Measurements from ENCODE around the gene CPTP. TPM values are rescaled to one million over a fixed set of nuclear protein-coding genes. Genes with fewer than 3 reads are reported as not detected.

Gene CPTP
- total RNA-seq, 2 experiments from 2014 or later, result 5.6 to 5.7 TPM

DNA sequence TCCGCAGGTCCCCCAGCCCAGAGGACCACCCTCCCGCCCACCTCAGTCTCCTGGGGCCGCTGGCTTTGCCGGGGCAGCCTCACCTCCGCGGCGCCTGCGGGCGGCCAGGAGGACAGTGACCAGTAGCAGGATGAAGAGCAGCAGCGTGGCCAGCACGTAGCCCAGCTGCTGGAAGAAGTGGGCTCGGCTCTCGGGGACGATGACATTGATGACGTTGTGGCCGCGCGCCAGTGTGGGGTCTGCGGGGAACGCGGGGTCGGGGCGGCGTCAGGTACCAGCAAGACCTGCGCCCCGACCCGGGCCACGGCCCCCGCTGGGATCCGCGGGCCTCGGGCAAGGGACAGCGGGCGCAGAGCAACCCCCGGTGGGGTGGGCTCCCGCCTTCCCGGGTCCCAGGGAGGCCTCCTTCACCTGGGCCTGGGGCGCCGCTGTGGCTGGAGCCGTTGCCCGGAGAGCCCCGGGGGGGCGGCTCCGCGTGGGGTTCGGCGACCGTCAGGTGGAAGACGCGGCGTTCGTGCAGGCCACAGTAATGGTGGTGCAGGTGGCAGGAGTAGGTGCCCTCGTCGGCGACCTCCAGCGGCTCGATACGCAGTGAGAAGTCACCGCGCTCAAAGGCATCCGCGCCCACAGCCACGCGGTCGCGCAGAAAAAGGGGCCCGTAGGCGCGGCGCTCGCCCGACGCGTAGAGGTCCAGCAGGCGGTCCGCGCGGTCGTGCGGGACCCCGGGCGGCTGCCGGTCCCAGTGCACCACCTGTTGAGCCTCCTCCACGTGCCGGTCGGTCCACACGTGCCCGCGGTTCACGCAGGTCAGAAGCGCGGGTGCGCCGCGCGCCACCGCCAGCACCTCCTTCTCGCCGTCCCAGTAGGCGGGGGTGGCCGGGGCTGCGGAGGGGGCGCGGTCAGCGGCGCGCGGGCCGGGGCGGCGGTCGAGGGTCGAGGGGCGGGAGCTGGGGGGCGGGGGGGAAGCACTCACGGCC lies 30.0 kb downstream of the CPTP start:
- Mint-ChIP-seq H3K36me3 (ENCODE audit: low read depth) (no peaks in the 10 kb centered on the region), H3K4me3 (no peak overlapping the region), H3K27ac (no peak overlapping the region), H3K9me3 (no peaks in the 10 kb centered on the region), H3K4me1 (ENCODE audit: low read depth) (peaks cover 19% of the 10 kb centered on the region), H3K27me3 (ENCODE audit: low read depth) (peaks cover 12% of the 10 kb centered on the region)
- CTCF ChIA-PET, result interaction anchor here (1.5 kb wide), 1 partner anchor 17 kb away, joined by 6 read pairs; no protein-coding TSS in a partner anchor
- no peak for DNase-seq
- intact Hi-C loops (cut with micrococcal nuclease), result no loop called here

DNA sequence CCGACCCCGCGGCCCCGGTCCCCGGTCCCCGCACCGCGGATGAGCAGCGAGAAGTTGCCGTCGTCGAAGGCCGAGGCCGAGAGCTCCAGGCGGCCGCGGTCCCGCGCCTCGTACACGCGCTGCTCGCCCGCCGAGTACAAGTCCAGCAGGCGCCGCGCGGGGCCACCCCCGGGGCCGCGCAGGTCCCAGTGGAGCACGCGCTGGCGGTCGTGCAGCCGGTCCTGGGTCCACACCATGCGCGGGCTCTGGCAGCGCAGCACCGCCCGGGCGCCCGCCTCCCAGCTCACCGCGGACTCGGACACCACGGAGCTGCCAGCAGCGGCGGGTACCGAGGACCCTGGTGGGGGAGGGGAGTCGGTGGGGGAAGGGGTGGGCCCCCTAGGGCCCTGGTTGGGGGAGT lies 30.8 kb downstream of the CPTP start:
- H3K9me3 Mint-ChIP-seq, result no peaks in the 10 kb centered on the region
- H3K4me3 Mint-ChIP-seq, result no peak overlapping the region
- intact Hi-C loops (cut with micrococcal nuclease), result no loop called here
- CTCF ChIA-PET, result no interaction called here
- peaks cover 19% of the 10 kb centered on the region for H3K4me1 Mint-ChIP-seq (ENCODE audit: low read depth)
- no peak overlapping the region for H3K27ac Mint-ChIP-seq
- peaks cover 12% of the 10 kb centered on the region for H3K27me3 Mint-ChIP-seq (ENCODE audit: low read depth)
- no peak for DNase-seq
- no peaks in the 10 kb centered on the region for H3K36me3 Mint-ChIP-seq (ENCODE audit: low read depth)

DNA sequence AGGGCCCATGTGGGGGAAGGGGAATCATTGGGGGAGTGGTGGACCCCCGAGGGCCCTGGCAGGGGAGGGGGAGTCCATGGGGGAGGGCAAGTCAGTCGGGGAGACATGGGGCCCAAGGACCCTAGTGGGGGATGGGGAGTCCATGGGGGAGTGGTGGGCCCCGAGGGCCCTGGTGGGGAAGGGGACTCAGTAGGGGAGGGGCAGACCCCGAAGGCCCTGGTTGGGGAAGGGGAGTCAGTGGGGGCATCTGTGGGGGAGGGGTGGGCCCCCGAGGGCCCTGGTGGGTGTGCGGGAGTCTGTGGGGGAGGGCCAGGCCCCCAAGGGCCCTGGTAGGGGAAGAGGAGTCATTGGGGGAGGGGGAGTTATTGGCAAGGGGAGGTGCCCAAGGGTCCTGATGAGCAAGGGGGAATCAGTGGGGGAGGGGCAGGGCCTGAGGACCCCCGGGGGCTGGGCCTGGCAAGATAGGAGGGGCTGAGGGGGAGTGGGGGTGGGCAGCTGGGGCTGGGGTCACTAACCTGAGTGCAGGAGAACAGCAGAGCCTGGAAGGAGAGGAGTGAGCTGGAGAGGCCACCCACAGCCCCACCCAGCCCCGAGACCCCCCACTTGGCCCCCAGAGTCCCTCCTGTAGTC lies 31.7 kb downstream of the CPTP start:
- no peak for DNase-seq
- CTCF ChIA-PET, result no interaction called here
- no peak overlapping the region for H3K4me3 Mint-ChIP-seq
- peaks cover 14% of the 10 kb centered on the region for H3K27me3 Mint-ChIP-seq (ENCODE audit: low read depth)
- intact Hi-C loops (cut with micrococcal nuclease), result no loop called here
- H3K27ac Mint-ChIP-seq, result no peak overlapping the region
- peaks cover 19% of the 10 kb centered on the region for H3K4me1 Mint-ChIP-seq (ENCODE audit: low read depth)
- H3K36me3 Mint-ChIP-seq (ENCODE audit: low read depth), result no peaks in the 10 kb centered on the region
- H3K9me3 Mint-ChIP-seq, result no peaks in the 10 kb centered on the region

DNA sequence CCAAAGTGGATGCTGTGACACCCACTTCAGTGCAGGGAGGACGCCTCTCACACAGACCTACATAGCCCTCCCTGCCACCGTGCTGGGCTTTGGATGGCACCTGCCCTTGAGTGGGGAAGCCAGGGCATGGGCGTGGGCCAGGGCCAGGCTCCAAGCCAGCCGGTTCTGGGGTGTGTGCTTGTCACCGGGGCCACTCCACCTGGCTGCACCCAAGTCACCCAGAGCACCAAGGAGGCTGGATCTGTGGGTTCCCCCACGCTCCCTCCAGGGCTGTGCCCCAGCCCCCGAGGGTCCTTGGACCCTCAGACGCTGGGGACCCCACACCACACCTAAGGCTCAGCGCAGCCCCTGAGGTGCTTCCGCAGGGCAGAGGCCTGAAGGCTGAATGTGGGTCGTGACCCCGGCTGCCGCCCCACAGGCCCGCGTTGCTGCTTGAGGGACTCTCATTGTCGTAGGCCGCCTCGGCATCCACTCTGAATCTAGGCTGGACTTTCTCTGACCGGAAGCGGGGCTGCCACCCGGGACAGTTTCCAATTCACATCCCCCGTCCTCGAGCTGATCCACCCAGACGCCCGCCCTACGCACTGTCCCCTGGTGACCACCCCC lies 32.3 kb downstream of the CPTP start:
- Mint-ChIP-seq H3K4me1 (ENCODE audit: low read depth) (peaks cover 19% of the 10 kb centered on the region), H3K36me3 (ENCODE audit: low read depth) (no peaks in the 10 kb centered on the region), H3K27ac (no peak overlapping the region), H3K9me3 (no peaks in the 10 kb centered on the region), H3K27me3 (ENCODE audit: low read depth) (peaks cover 14% of the 10 kb centered on the region), H3K4me3 (no peak overlapping the region)
- no peak for DNase-seq
- CTCF ChIA-PET, result no interaction called here
- intact Hi-C loops (cut with micrococcal nuclease), result no loop called here

DNA sequence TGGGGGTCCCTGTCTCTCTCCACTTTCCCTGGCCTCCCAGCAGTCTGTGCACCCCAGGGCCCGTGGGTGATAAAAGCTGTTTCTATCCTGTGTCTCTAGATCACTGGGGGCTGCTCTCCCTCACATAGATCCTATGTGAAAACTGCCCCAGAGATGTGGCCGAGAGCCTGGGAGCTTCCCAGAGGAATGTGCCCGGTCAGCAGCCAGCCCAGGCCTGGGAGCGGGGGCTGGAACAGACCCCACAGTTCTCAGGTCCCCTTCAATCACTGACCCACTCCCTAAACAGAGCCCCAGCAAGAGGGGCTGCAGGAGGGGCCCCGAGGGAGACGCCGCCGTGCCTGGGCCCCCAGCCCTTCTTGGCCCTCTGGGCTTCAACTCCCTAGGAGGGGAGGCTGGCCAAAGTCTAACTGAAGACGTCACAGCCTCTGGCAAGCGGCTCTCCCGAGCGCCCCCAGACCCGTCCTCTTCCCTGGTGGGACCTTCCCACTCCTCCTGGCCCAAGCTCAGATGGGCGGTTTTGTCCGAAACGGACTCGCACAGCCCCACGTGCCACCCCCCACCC lies 33.4 kb downstream of the CPTP start:
- Mint-ChIP-seq H3K27me3 (ENCODE audit: low read depth) (peaks cover 10% of the 10 kb centered on the region), H3K4me3 (no peak overlapping the region), H3K36me3 (ENCODE audit: low read depth) (no peaks in the 10 kb centered on the region), H3K4me1 (ENCODE audit: low read depth) (peaks cover 17% of the 10 kb centered on the region), H3K9me3 (no peaks in the 10 kb centered on the region), H3K27ac (no peak overlapping the region)
- no peak for DNase-seq
- CTCF ChIA-PET, result no interaction called here
- intact Hi-C loops (cut with micrococcal nuclease), result no loop called here

DNA sequence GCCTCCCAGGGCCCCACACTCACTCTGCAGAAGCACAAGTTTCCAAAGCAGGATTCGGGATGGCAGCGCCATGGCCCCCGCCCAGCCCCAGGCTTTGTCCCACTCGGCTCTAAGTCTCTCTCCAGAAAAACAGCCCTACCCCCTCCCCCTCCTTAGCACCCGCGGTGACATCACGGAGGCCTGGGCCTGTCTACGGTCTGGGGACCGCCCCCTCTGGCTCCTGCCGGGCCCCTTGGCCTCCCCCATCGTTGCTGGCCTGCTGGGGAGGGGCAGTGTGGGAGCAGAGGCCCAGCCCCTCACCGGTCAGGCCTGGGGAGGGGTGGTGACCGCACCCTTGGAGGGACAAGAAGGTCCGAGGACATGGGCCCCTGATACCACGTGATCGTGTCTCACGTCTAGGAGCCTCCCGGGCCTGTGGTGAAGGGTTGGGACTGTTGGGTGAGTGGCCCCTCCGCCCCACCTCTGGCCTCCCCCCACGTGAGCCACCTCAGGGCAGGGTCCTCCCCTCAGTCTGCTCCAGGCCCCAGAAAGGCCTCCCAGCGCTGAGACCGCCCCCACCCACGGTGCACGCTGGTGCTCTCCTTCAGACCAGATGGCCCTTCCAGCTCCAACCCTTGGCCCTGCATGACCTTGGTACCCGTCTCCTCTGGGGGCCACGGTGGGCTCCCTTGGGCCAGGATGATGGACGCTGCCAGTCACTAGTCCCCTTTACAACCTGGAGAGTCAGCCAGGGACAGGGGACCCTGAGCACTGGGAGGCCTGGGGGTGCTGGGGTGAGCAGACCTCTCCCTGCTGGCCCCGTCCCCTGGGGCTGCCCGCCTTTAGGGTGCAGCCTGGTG lies 34.0 kb downstream of the CPTP start, which contains the start of gene MXRA8:
TSS of gene MXRA8 (minus strand) at position 123 of the 839 bp plus-strand sequence. CDS start at position 72, 51 bp downstream.
- intact Hi-C loops (cut with micrococcal nuclease), result no loop called here
- no peaks in the 10 kb centered on the region for H3K36me3 Mint-ChIP-seq (ENCODE audit: low read depth)
- H3K4me3 Mint-ChIP-seq, result no peak within 1 kb of the TSS
- no peak for DNase-seq
- peaks cover 9% of the 10 kb centered on the region for H3K27me3 Mint-ChIP-seq (ENCODE audit: low read depth)
- H3K9me3 Mint-ChIP-seq, result no peaks in the 10 kb centered on the region
- peaks cover 17% of the 10 kb centered on the region for H3K4me1 Mint-ChIP-seq (ENCODE audit: low read depth)
- CTCF ChIA-PET, result no interaction called here
- H3K27ac Mint-ChIP-seq, result no peak within 1 kb of the TSS

DNA sequence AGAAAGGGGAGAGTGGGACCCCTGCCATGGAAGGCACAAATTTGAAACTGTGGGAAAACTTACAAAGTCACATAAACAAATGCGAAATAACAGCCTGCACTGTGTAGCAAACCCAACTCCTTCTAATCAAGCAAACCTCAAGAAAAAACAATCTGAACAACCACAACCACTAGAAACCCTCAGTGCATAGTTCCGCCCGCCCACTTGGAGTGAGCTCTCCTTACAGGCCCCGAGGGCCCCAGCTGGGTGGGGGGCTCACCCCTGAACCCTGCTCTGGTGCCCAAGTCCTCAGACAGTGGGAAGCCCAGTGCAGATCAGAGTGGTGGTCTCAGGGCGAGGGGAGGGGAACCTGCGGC lies 34.7 kb downstream of the CPTP start:
- no peaks in the 10 kb centered on the region for H3K9me3 Mint-ChIP-seq
- DNase-seq, result no peak
- H3K36me3 Mint-ChIP-seq (ENCODE audit: low read depth), result no peaks in the 10 kb centered on the region
- CTCF ChIA-PET, result no interaction called here
- H3K27me3 Mint-ChIP-seq (ENCODE audit: low read depth), result peaks cover 4% of the 10 kb centered on the region
- H3K27ac Mint-ChIP-seq, result no peak overlapping the region
- H3K4me1 Mint-ChIP-seq (ENCODE audit: low read depth), result peaks cover 14% of the 10 kb centered on the region
- intact Hi-C loops (cut with micrococcal nuclease), result no loop called here
- no peak overlapping the region for H3K4me3 Mint-ChIP-seq

DNA sequence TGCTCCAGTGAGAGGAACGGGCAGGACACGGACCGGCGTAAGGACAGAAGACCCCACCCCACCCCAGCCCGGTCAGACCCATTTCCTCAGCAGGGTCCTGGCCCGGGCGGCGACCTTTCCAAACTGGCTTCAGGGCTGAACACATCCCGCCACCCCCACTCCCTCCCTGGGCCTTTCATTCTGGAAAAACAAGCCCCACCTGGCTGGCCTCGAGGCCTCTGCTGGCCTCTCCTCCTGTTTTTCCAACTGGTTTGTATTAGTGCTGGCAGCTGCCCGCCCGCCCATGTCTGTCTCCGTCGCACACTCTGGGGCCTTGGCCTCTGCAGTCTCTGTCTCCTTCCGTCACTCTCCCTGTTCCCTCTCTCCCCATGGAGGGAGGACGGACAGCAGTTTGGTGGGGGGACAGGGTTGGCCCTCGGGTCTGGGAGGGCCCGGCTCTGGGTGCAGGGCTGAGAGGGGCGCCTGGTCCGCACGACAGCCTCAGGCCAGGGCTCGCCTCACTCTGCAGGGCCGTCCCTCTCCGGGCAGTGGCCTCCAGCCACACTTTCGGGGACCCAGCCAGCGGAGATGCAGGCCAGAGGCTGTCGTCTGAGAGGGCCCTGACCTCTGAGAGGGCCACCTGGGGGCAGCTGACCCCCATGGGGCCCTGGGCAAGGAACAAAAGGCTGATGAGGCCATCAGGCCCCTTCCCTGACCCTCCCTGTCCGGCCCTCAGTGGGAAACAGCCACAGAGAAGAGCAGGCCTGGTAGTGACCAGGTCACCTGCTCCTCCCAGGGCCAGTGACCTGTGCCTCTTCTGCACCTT lies 35.3 kb downstream of the CPTP start:
- intact Hi-C loops (cut with micrococcal nuclease), result no loop called here
- Mint-ChIP-seq H3K36me3 (ENCODE audit: low read depth) (no peaks in the 10 kb centered on the region), H3K4me3 (no peak overlapping the region), H3K4me1 (ENCODE audit: low read depth) (peaks cover 14% of the 10 kb centered on the region), H3K27me3 (ENCODE audit: low read depth) (peaks cover 3% of the 10 kb centered on the region), H3K9me3 (no peaks in the 10 kb centered on the region), H3K27ac (no peak overlapping the region)
- DNase-seq, result no peak
- CTCF ChIA-PET, result no interaction called here

DNA sequence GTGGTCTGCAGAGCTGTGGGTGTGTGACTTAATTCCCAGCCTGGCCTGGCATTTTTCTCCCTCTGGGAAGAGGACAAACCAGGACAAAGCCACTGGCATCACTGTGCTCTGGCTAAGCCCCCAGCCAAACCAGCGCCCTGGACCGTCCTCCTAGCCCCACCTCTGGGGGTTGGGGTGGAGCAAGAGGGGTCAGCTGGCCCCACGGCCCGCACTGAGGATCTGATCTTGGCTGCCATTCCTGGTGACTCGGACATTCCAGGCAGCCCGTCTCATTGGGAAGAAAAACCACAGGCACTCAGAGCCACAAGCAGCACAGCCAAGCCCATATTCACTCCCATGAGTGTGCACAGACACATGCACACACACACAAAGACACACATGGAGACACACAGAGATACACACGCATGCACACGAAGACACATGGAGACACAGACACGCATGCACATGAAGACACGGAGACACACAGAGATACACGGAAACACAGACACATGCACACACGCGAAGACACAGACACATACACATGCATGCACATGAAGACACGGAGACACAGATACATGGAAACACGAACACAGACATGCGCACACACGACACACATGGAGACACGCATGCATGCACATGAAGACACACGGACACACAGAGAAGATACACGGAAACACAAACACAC lies 36.0 kb downstream of the CPTP start:
- DNase-seq, result no peak
- Mint-ChIP-seq H3K4me1 (ENCODE audit: low read depth) (peaks cover 14% of the 10 kb centered on the region), H3K36me3 (ENCODE audit: low read depth) (no peaks in the 10 kb centered on the region), H3K27ac (no peak overlapping the region), H3K4me3 (no peak overlapping the region), H3K9me3 (no peaks in the 10 kb centered on the region), H3K27me3 (ENCODE audit: low read depth) (peaks cover 3% of the 10 kb centered on the region)
- CTCF ChIA-PET, result no interaction called here
- intact Hi-C loops (cut with micrococcal nuclease), result no loop called here

DNA sequence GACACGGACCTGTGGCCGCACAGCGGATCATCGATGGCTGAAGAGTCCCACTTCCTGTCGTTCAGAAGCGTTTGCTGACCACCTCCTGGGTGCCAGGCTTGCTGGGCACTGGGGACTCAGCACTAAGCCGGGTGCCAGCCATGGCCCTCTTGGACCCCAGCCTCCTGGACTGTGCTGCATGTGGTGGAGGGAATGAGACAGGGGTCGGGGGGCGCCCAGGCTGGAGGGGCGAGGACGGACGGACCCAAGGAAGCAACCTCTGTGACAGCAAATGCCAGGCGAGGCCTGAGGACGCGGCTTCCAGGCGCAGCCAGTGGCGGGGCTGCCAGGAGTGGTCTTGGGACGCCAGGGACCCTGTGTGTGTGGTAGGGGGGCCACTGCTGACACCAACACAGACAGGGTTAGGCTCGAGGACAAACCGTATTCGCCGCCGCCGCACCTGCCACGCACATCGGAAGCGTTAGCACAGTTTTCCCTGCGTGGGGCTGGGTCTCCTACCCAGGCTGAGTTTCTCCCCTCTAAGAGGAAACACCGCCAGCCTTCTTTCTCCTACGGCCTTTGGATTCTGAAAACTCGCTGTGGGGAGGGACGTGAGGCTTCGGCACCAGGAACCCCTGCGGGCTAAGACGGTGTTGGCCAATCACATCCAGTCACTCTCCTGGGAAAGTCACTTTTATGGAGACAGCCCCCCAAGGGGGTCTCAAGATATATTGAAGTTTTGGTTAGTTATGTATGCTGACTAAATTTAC lies 36.8 kb downstream of the CPTP start:
- DNase-seq, result no peak
- H3K27me3 Mint-ChIP-seq (ENCODE audit: low read depth), result peaks cover 3% of the 10 kb centered on the region
- H3K9me3 Mint-ChIP-seq, result no peaks in the 10 kb centered on the region
- no peak overlapping the region for H3K27ac Mint-ChIP-seq
- H3K36me3 Mint-ChIP-seq (ENCODE audit: low read depth), result no peaks in the 10 kb centered on the region
- H3K4me1 Mint-ChIP-seq (ENCODE audit: low read depth), result peaks cover 14% of the 10 kb centered on the region
- no peak overlapping the region for H3K4me3 Mint-ChIP-seq
- CTCF ChIA-PET, result no interaction called here
- intact Hi-C loops (cut with micrococcal nuclease), result no loop called here

Measured in activated naive CD4-positive, alpha-beta T cell treated with anti-CD3 and anti-CD28 coated beads for 36 hours (primary cell).